HepG2 (cell line): ENCODE results near the gene NCOA7. TPM values are rescaled to one million over a fixed set of nuclear protein-coding genes. Genes with fewer than 3 reads are reported as not detected.

ENCODE experiments used
- ATAC-seq: fragments of 200-7000 bp; cut with Tn5 transposase; 3 replicates; pipeline ENCODE4 v1.9.1; 2020; ENCODE audit warnings: mild to moderate bottlenecking, moderate library complexity
- BruUV-seq: library from RNA; stranded (reverse); fragments of 400-500 nt; replicated peaks from 2 replicates; lab custom pipeline; 2021; lab: Mats Ljungman, UMichigan
- CTCF ChIA-PET: fragments of 300-600 bp; formaldehyde crosslinking; extraction: SDS; loops from one replicate; lab custom pipeline; 2021; ENCODE audit warnings: low total read pairs, inconsistent platforms, low intra/inter-chr PET ratio; lab: Yijun Ruan, JAX
- POLR2A ChIA-PET: fragments of 350-600 bp; sonication (Branson Sonifier 250); formaldehyde crosslinking; loops from one replicate; lab custom pipeline; 2020; ENCODE audit warnings: antibody characterized with exemption, inconsistent platforms; lab: Yijun Ruan, JAX
- DNase-seq: peaks from one replicate; pipeline ENCODE4 v3.0.0-alpha.2; 2015; ENCODE audit warnings: low spot score
- FAIRE-seq: peaks from 3 replicates; lab custom pipeline; 2011; peaks lifted over from hg19 to GRCh38; lab: Jason Lieb, UNC
- H2AFZ ChIP-seq: one replicate; pipeline ENCODE4 v1.6.1; 2011; ENCODE audit warnings: low read length, inconsistent platforms
- H3K27ac ChIP-seq: fragments of 300-600 bp; 3 replicates; pipeline ENCODE4 v1.8.0; 2011; ENCODE audit warnings: mixed run types, mild to moderate bottlenecking, mixed read lengths, low read length, inconsistent platforms; ENCODE audit not compliant: insufficient read depth; ENCODE audit errors: extremely low read length
- H3K27me3 ChIP-seq, 2 experiments: fragments of 200-600 bp in 1 of 2; 2 replicates in 1 of 2; 3 replicates in 1 of 2; pipeline versions ENCODE4 v1.6.0 to v1.8.0; 2011; ENCODE audit warnings: low read length in 2 of 2, mild to moderate bottlenecking in 2 of 2, moderate library complexity in 2 of 2, inconsistent platforms in 1 of 2; ENCODE audit not compliant: insufficient read depth in 2 of 2, control insufficient read depth in 1 of 2
- H3K36me3 ChIP-seq, 2 experiments: fragments of 200-600 bp in 1 of 2; replicated peaks in 1 of 2; 2 replicates in 1 of 2; 3 replicates in 1 of 2; pipeline versions ENCODE4 v1.5.1 to v1.8.0; 2011; ENCODE audit warnings: low read length in 2 of 2, inconsistent platforms in 1 of 2; ENCODE audit not compliant: insufficient read depth in 2 of 2, control insufficient read depth in 1 of 2
- H3K4me1 ChIP-seq: 2 replicates; pipeline ENCODE4 v1.5.1; 2012; ENCODE audit warnings: low read length, inconsistent platforms; ENCODE audit not compliant: insufficient read depth
- H3K4me2 ChIP-seq: 2 replicates; pipeline ENCODE4 v1.6.0; 2011; ENCODE audit warnings: low read depth, low read length, inconsistent platforms
- H3K4me3 ChIP-seq, 3 experiments: fragments of 200-600 bp in 1 of 3; sonication (generic), shearing (Covaris generic) in 1 of 3; replicated peaks in 1 of 3; 2 replicates each; pipeline ENCODE4 v1.5.1; 2011 to 2016; ENCODE audit warnings: low read length in 3 of 3, inconsistent platforms in 2 of 3, low read depth in 2 of 3, mild to moderate bottlenecking in 2 of 3, control low read depth in 1 of 3, mixed read lengths in 1 of 3; ENCODE audit not compliant: insufficient read depth in 1 of 3
- H3K79me2 ChIP-seq: one replicate; pipeline ENCODE4 v1.6.1; 2011; ENCODE audit warnings: low read length, inconsistent platforms; ENCODE audit not compliant: insufficient read depth
- H3K9ac ChIP-seq: 2 replicates; pipeline ENCODE4 v1.6.0; 2011; ENCODE audit warnings: mild to moderate bottlenecking, low read depth, low read length, inconsistent platforms; ENCODE audit not compliant: insufficient read depth
- H3K9me3 ChIP-seq: 2 replicates; pipeline ENCODE4 v1.5.1; 2012; ENCODE audit warnings: mild to moderate bottlenecking, low read length
- H4K20me1 ChIP-seq: 2 replicates; pipeline ENCODE4 v1.6.0; 2011; ENCODE audit warnings: inconsistent platforms, mild to moderate bottlenecking, low read length, moderate library complexity; ENCODE audit not compliant: insufficient read depth
- KMT2A ChIP-seq: sonication (generic); formaldehyde crosslinking; IDR thresholded peaks from 2 replicates; pipeline ENCODE4 v1.4.0; 2020; ENCODE audit warnings: missing genetic modification reagents
- NR1H2 ChIP-seq: sonication (generic); formaldehyde crosslinking; IDR thresholded peaks from 2 replicates; pipeline ENCODE4 v1.8.1; 2022; ENCODE audit warnings: low read depth, missing genetic modification reagents, borderline replicate concordance
- PTBP1 ChIP-seq: fragments of 200-400 bp; formaldehyde crosslinking; IDR thresholded peaks from 2 replicates; pipeline ENCODE4 v1.6.1; 2018; ENCODE audit warnings: low read length, low read depth; ENCODE audit not compliant: poor library complexity, severe bottlenecking
- ZFP37 ChIP-seq: sonication (generic); formaldehyde crosslinking; IDR thresholded peaks from 2 replicates; pipeline ENCODE4 v1.4.0; 2020; ENCODE audit warnings: missing genetic modification reagents, borderline replicate concordance
- ZNF253 ChIP-seq: sonication (generic); formaldehyde crosslinking; IDR thresholded peaks from 2 replicates; pipeline ENCODE4 v1.8.0; 2022; ENCODE audit warnings: mild to moderate bottlenecking, missing genetic modification reagents, borderline replicate concordance
- WGBS: methylation state at CpG from one replicate; pipeline ENCODE4 v1.1.6; 2017; ENCODE audit warnings: low lambda C conversion rate; 5-methylcytosine and 5-hydroxymethylcytosine counted together
- in situ Hi-C: cut with HindIII; loops from 2 replicates; pipeline ENCODE4 v1.10.0; 2017; ENCODE audit warnings: low pct_unique_long_range_greater_than_20kb; ENCODE audit not compliant: extremely low pct_ligation_motif_present
- intact Hi-C: fragments of 100-400 bp; cut with micrococcal nuclease; formaldehyde crosslinking; loops from one replicate; pipeline ENCODE4 v1.10.0; 2022; ENCODE audit not compliant: unreplicated experiment
- polyA plus RNA-seq, 8 experiments: library from polyadenylated mRNA; depleted of rRNA in 3 of 8; stranded (reverse) in 7 of 8; unstranded in 1 of 8; fragments of >200 nt; fragmentation: Illumina TruSeq in 4 of 8; extraction: Trizol in 4 of 8; gene quantifications; 2 replicates each; pipeline versions ENCODE4 v1.2.1 to v1.2.3, GENCODE V29; 2011 to 2016; ENCODE audit warnings: low read depth in 4 of 8, missing spikeins in 1 of 8, mixed read lengths in 1 of 8; ENCODE audit not compliant: insufficient read depth in 1 of 8
- total RNA-seq, 5 experiments: library from RNA; depleted of rRNA; stranded (reverse); fragments of >200 nt; fragmentation: Illumina TruSeq; extraction: Trizol; gene quantifications; 2 replicates each; pipeline ENCODE4 v1.2.3, GENCODE V29; 2016; ENCODE audit warnings: low read depth in 1 of 5
- TF ChIP-seq, protein P1 (sequence below): sonication (generic); formaldehyde crosslinking; IDR thresholded peaks from 2 replicates; pipeline ENCODE4 v1.8.0; 2022; ENCODE audit warnings: missing genetic modification reagents, mild to moderate bottlenecking, borderline replicate concordance
- TF ChIP-seq, protein P2 (sequence below): sonication (generic); formaldehyde crosslinking; IDR thresholded peaks from 2 replicates; pipeline ENCODE4 v1.4.0; 2020; ENCODE audit warnings: low read depth, missing genetic modification reagents
- TF ChIP-seq, protein P3 (sequence below): sonication (generic); formaldehyde crosslinking; IDR thresholded peaks from 2 replicates; pipeline ENCODE4 v1.9.0; 2021; ENCODE audit warnings: missing genetic modification reagents, borderline replicate concordance
- TF ChIP-seq, protein P4 (sequence below): IDR thresholded peaks from 2 replicates; pipeline ENCODE4 v1.6.1; 2016; ENCODE audit warnings: low read depth, missing genetic modification reagents, missing compliant biosample characterization

Gene NCOA7
- total and polyA plus RNA-seq, 2 of the 13 experiments (the other 11 are each of a cell fraction or from before 2014, with no cell fraction given): 13.6 to 20.8 TPM

DNA sequence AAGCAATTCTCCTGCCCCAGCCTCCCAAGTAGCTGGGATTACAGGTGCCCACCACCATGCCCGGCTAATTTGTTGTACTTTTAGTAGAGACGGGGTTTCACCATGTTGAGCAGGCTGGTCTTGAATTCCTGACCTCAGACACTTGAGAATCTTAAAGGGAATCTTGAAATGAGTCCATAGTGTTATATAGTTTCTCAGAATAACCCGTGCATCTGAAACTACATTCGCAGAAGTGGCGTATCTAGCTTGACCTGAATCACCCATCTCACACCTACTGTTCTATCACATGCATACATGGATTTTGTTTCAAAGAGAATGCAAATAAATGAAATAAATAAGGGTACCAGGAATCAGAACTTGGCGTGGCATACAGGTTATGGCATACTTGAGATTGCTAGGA lies 65.0 kb downstream of the NCOA7 start:
- in situ Hi-C loops (loop anchor here (5.0 kb wide), 1 partner anchor 97 kb away; no protein-coding TSS in a partner anchor), intact Hi-C loops (no loop called here)
- ChIA-PET CTCF (no interaction called here), POLR2A (no interaction called here)
- no peak for FAIRE-seq
- no peak overlapping the region for H3K27ac ChIP-seq
- no peak overlapping the region for H3K4me2 ChIP-seq
- ATAC-seq: no peak
- H3K9me3 ChIP-seq: no peaks in the 10 kb centered on the region
- H3K27me3 ChIP-seq: no peaks in the 10 kb centered on the region
- no peak overlapping the region for H2AFZ ChIP-seq
- no peak overlapping the region for H3K9ac ChIP-seq
- H4K20me1 ChIP-seq: no peaks in the 10 kb centered on the region
- H3K4me3 ChIP-seq: no peak overlapping the region
- no TSS peak for BruUV-seq
- WGBS: 97% methylated on average over 6 of the region's 6 CpGs
- no peaks in the 10 kb centered on the region for H3K4me1 ChIP-seq
- H3K36me3 ChIP-seq: no peaks in the 10 kb centered on the region; a peak in 1 of 5 replicates
- H3K79me2 ChIP-seq: no peaks in the 10 kb centered on the region
- DNase-seq: no peak
- TF ChIP-seq, protein P1, sequence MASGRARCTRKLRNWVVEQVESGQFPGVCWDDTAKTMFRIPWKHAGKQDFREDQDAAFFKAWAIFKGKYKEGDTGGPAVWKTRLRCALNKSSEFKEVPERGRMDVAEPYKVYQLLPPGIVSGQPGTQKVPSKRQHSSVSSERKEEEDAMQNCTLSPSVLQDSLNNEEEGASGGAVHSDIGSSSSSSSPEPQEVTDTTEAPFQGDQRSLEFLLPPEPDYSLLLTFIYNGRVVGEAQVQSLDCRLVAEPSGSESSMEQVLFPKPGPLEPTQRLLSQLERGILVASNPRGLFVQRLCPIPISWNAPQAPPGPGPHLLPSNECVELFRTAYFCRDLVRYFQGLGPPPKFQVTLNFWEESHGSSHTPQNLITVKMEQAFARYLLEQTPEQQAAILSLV (CRISPR knock-in tag): no peak
- TF ChIP-seq NR1H2 (CRISPR knock-in tag): no peak
- TF ChIP-seq PTBP1: no peak
- TF ChIP-seq KMT2A: no peak
- no peak for TF ChIP-seq ZNF253
- TF ChIP-seq, protein P2, sequence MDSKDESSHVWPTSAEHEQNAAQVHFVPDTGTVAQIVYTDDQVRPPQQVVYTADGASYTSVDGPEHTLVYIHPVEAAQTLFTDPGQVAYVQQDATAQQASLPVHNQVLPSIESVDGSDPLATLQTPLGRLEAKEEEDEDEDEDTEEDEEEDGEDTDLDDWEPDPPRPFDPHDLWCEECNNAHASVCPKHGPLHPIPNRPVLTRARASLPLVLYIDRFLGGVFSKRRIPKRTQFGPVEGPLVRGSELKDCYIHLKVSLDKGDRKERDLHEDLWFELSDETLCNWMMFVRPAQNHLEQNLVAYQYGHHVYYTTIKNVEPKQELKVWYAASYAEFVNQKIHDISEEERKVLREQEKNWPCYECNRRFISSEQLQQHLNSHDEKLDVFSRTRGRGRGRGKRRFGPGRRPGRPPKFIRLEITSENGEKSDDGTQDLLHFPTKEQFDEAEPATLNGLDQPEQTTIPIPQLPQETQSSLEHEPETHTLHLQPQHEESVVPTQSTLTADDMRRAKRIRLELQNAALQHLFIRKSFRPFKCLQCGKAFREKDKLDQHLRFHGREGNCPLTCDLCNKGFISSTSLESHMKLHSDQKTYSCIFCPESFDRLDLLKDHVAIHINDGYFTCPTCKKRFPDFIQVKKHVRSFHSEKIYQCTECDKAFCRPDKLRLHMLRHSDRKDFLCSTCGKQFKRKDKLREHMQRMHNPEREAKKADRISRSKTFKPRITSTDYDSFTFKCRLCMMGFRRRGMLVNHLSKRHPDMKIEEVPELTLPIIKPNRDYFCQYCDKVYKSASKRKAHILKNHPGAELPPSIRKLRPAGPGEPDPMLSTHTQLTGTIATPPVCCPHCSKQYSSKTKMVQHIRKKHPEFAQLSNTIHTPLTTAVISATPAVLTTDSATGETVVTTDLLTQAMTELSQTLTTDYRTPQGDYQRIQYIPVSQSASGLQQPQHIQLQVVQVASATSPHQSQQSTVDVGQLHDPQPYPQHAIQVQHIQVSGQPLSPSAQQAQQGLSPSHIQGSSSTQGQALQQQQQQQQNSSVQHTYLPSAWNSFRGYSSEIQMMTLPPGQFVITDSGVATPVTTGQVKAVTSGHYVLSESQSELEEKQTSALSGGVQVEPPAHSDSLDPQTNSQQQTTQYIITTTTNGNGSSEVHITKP (CRISPR knock-in tag): no peak
- TF ChIP-seq, protein P3, sequence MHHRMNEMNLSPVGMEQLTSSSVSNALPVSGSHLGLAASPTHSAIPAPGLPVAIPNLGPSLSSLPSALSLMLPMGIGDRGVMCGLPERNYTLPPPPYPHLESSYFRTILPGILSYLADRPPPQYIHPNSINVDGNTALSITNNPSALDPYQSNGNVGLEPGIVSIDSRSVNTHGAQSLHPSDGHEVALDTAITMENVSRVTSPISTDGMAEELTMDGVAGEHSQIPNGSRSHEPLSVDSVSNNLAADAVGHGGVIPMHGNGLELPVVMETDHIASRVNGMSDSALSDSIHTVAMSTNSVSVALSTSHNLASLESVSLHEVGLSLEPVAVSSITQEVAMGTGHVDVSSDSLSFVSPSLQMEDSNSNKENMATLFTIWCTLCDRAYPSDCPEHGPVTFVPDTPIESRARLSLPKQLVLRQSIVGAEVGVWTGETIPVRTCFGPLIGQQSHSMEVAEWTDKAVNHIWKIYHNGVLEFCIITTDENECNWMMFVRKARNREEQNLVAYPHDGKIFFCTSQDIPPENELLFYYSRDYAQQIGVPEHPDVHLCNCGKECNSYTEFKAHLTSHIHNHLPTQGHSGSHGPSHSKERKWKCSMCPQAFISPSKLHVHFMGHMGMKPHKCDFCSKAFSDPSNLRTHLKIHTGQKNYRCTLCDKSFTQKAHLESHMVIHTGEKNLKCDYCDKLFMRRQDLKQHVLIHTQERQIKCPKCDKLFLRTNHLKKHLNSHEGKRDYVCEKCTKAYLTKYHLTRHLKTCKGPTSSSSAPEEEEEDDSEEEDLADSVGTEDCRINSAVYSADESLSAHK (CRISPR knock-in tag): no peak
- TF ChIP-seq, protein P4, sequence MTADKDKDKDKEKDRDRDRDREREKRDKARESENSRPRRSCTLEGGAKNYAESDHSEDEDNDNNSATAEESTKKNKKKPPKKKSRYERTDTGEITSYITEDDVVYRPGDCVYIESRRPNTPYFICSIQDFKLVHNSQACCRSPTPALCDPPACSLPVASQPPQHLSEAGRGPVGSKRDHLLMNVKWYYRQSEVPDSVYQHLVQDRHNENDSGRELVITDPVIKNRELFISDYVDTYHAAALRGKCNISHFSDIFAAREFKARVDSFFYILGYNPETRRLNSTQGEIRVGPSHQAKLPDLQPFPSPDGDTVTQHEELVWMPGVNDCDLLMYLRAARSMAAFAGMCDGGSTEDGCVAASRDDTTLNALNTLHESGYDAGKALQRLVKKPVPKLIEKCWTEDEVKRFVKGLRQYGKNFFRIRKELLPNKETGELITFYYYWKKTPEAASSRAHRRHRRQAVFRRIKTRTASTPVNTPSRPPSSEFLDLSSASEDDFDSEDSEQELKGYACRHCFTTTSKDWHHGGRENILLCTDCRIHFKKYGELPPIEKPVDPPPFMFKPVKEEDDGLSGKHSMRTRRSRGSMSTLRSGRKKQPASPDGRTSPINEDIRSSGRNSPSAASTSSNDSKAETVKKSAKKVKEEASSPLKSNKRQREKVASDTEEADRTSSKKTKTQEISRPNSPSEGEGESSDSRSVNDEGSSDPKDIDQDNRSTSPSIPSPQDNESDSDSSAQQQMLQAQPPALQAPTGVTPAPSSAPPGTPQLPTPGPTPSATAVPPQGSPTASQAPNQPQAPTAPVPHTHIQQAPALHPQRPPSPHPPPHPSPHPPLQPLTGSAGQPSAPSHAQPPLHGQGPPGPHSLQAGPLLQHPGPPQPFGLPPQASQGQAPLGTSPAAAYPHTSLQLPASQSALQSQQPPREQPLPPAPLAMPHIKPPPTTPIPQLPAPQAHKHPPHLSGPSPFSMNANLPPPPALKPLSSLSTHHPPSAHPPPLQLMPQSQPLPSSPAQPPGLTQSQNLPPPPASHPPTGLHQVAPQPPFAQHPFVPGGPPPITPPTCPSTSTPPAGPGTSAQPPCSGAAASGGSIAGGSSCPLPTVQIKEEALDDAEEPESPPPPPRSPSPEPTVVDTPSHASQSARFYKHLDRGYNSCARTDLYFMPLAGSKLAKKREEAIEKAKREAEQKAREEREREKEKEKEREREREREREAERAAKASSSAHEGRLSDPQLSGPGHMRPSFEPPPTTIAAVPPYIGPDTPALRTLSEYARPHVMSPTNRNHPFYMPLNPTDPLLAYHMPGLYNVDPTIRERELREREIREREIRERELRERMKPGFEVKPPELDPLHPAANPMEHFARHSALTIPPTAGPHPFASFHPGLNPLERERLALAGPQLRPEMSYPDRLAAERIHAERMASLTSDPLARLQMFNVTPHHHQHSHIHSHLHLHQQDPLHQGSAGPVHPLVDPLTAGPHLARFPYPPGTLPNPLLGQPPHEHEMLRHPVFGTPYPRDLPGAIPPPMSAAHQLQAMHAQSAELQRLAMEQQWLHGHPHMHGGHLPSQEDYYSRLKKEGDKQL (CRISPR knock-in tag): no peak
- no peak for TF ChIP-seq ZFP37 (CRISPR knock-in tag)
